Measurements from ENCODE around the gene NDUFB11. TPM values are rescaled to one million over a fixed set of nuclear protein-coding genes. Genes with fewer than 3 reads are reported as not detected.

NDUFB11 gene
- total RNA-seq, 1 donor = 43.1 TPM

DNA sequence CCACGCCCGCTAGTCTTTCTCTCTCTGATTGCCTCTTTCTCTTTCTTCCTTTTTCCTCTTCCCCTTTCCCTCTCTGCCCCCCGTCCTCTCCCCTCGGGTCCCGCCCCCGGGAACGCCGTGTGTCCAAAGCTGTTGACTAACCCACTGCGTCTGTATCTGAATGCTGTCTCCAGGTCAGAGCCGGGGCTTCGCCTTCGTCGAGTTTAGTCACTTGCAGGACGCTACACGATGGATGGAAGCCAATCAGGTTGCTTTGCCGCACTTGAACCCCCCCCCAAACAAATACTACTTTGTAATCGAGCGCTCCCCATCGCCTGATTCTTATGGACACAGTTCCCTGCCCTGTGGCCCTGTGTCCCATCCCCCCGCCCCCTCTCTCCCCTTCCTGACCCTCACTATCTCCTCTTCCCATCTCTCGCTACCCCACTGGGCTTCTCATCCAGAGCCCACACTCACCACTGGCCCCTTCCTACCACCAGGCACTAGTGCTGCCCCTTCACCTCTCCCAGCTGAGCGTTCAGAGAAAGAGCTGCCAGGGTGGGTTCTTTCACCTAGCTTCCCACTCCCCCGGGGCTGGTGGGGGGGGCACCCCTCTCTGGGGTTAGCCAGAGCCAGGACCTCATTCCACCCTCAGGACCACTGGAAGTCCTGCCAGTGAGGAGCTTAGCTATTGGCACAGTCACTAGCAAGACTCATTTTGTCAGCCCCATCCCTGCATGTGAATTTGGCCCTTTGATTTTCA is 30.5 kb upstream of the NDUFB11 start:
- TF ChIP-seq, protein P1, sequence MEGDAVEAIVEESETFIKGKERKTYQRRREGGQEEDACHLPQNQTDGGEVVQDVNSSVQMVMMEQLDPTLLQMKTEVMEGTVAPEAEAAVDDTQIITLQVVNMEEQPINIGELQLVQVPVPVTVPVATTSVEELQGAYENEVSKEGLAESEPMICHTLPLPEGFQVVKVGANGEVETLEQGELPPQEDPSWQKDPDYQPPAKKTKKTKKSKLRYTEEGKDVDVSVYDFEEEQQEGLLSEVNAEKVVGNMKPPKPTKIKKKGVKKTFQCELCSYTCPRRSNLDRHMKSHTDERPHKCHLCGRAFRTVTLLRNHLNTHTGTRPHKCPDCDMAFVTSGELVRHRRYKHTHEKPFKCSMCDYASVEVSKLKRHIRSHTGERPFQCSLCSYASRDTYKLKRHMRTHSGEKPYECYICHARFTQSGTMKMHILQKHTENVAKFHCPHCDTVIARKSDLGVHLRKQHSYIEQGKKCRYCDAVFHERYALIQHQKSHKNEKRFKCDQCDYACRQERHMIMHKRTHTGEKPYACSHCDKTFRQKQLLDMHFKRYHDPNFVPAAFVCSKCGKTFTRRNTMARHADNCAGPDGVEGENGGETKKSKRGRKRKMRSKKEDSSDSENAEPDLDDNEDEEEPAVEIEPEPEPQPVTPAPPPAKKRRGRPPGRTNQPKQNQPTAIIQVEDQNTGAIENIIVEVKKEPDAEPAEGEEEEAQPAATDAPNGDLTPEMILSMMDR (IDR thresholded peaks at IDR 0.05; ENCODE audit: extremely low read depth, low read depth, low read length) = no peak
- no peaks in the 10 kb centered on the region for H3K4me1 ChIP-seq (ENCODE audit: insufficient read depth, low read length)
- H3K27me3 ChIP-seq (ENCODE audit: insufficient read depth, low read length) = peaks cover 5% of the 10 kb centered on the region
- H3K79me2 ChIP-seq (ENCODE audit: insufficient read depth, low read length) = peaks cover 13% of the 10 kb centered on the region
- peak; percentile 83 for DNase-seq (ENCODE audit: insufficient read length, low spot score, missing footprints)
- no peak overlapping the region for H3K4me2 ChIP-seq (ENCODE audit: insufficient read depth, low read length)
- peaks cover 17% of the 10 kb centered on the region for H4K20me1 ChIP-seq (ENCODE audit: insufficient read depth, low read length)
- no peaks in the 10 kb centered on the region for H3K9me3 ChIP-seq (ENCODE audit: low read depth, low read length)
- H3K27ac ChIP-seq (ENCODE audit: low read depth, low read length) = no peak overlapping the region
- H3K36me3 ChIP-seq (ENCODE audit: insufficient read depth, low read length) = peaks cover 43% of the 10 kb centered on the region
- no peak overlapping the region for H2AFZ ChIP-seq (ENCODE audit: low read length)
- no peak overlapping the region for H3K4me3 ChIP-seq (ENCODE audit: insufficient read depth, low read length)

DNA sequence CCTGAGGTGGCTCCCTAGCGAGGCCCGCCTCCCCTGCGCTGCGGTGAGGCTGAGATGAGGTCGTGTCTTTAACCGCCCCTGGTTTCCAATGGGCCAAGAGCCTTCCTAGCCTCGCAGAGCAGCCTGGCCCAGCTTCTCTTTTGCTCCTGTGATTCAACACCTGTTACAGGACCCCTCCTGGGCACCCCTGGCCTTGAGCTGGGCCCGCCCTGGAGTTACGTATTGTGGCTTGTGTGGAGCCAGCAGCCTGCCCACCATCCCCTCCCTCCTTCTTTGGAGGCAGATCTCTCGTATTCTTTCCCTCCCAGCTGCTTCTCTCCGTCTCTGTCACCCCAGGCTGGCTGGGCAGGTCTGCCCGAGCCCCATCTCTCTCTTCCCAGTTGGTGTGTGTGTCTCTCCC is 29.9 kb upstream of the NDUFB11 start:
- H3K36me3 ChIP-seq (ENCODE audit: insufficient read depth, low read length) = peaks cover 43% of the 10 kb centered on the region
- H3K4me1 ChIP-seq (ENCODE audit: insufficient read depth, low read length) = no peaks in the 10 kb centered on the region
- H3K4me3 ChIP-seq (ENCODE audit: insufficient read depth, low read length) = no peak overlapping the region
- H3K27ac ChIP-seq (ENCODE audit: low read depth, low read length) = no peak overlapping the region
- DNase-seq (ENCODE audit: insufficient read length, low spot score, missing footprints) = peak; percentile 52
- H3K9me3 ChIP-seq (ENCODE audit: low read depth, low read length) = no peaks in the 10 kb centered on the region
- peaks cover 5% of the 10 kb centered on the region for H3K27me3 ChIP-seq (ENCODE audit: insufficient read depth, low read length)
- peaks cover 14% of the 10 kb centered on the region for H3K79me2 ChIP-seq (ENCODE audit: insufficient read depth, low read length)
- no peak overlapping the region for H3K4me2 ChIP-seq (ENCODE audit: insufficient read depth, low read length)
- no peak overlapping the region for H2AFZ ChIP-seq (ENCODE audit: low read length)
- H4K20me1 ChIP-seq (ENCODE audit: insufficient read depth, low read length) = peaks cover 22% of the 10 kb centered on the region
- TF ChIP-seq, protein P1 (IDR thresholded peaks at IDR 0.05; ENCODE audit: extremely low read depth, low read depth, low read length) = no peak

DNA sequence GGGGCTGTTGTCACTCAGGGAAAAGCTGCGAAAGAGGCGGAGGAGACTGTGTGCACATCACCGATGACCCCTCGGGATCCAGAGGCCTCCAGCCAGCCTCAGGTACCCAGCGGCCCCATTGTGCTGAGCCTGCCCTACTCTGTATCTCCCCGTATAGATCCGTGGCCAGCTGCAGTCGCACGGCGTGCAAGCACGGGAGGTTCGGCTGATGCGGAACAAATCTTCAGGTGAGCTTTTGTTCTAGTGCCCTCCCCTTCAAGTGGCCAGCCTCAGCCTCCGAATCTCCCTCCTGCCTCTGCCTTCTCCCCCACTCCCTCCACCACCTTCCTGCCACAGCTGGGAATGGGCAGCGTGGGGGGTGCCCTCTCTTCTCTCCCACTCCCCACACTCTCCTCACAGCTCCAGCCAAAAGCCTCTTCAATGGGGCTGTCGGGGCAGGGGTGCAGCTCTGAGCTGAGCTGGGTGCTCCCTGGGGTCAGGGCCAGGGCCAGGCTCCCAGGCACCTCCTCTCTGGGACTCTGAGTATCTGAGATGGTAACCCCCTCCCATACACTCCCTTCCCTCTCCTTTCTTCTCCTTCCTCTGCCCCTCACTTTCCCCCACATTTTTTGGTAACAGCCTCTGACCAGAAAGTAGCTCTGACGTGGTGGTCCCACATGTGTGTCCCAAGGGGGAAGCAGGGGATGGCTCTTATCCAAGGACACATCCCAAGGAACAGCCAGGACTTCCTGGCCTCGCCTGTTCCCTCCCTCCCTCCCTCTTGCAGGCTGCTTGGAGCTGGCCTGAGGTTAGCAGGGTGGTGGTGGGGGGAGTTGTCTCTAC is 28.7 kb upstream of the NDUFB11 start:
- Histone ChIP-seq H3K4me2 (ENCODE audit: insufficient read depth, low read length) (no peak overlapping the region), H2AFZ (ENCODE audit: low read length) (no peak overlapping the region), H3K27me3 (ENCODE audit: insufficient read depth, low read length) (peaks cover 5% of the 10 kb centered on the region), H3K79me2 (ENCODE audit: insufficient read depth, low read length) (peaks cover 24% of the 10 kb centered on the region), H3K27ac (ENCODE audit: low read depth, low read length) (no peak overlapping the region), H3K4me1 (ENCODE audit: insufficient read depth, low read length) (no peaks in the 10 kb centered on the region), H3K4me3 (ENCODE audit: insufficient read depth, low read length) (no peak overlapping the region), H3K36me3 (ENCODE audit: insufficient read depth, low read length) (peaks cover 43% of the 10 kb centered on the region), H4K20me1 (ENCODE audit: insufficient read depth, low read length) (peaks cover 16% of the 10 kb centered on the region), H3K9me3 (ENCODE audit: low read depth, low read length) (no peaks in the 10 kb centered on the region)
- TF ChIP-seq, protein P1 (IDR thresholded peaks at IDR 0.05; ENCODE audit: extremely low read depth, low read depth, low read length) = no peak
- peak; percentile 34 for DNase-seq (ENCODE audit: insufficient read length, low spot score, missing footprints)

DNA sequence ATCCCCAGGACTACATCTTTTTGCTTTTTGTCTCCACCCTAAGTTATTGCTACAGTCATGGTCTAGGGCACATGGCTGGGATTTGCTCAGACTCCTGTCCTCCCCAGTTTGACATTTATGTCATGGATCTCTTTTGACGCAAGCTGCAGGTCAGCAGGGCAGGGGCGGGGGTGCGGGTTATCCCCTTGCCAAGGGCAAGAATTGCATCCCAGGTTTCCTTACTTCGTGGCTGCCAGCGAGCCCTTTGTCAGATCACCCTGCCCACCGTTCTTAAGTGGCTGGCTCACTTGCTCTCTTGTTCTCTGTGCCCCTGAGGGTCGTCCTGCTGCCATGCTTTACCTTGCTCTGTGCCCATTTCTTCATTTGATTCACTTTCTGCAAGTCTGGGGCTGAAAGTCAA is 28.0 kb upstream of the NDUFB11 start:
- H2AFZ ChIP-seq (ENCODE audit: low read length) = no peak overlapping the region
- no peak overlapping the region for H3K4me2 ChIP-seq (ENCODE audit: insufficient read depth, low read length)
- peaks cover 37% of the 10 kb centered on the region for H3K36me3 ChIP-seq (ENCODE audit: insufficient read depth, low read length)
- no peaks in the 10 kb centered on the region for H3K9me3 ChIP-seq (ENCODE audit: low read depth, low read length)
- H3K4me1 ChIP-seq (ENCODE audit: insufficient read depth, low read length) = no peaks in the 10 kb centered on the region
- H4K20me1 ChIP-seq (ENCODE audit: insufficient read depth, low read length) = peaks cover 16% of the 10 kb centered on the region
- no peak overlapping the region for H3K4me3 ChIP-seq (ENCODE audit: insufficient read depth, low read length)
- peaks cover 5% of the 10 kb centered on the region for H3K27me3 ChIP-seq (ENCODE audit: insufficient read depth, low read length)
- peaks cover 29% of the 10 kb centered on the region for H3K79me2 ChIP-seq (ENCODE audit: insufficient read depth, low read length)
- TF ChIP-seq, protein P1 (IDR thresholded peaks at IDR 0.05; ENCODE audit: extremely low read depth, low read depth, low read length) = no peak
- no peak overlapping the region for H3K27ac ChIP-seq (ENCODE audit: low read depth, low read length)
- peak; percentile 4 for DNase-seq (ENCODE audit: insufficient read length, low spot score, missing footprints)
